Measurements from ENCODE around the gene SEMA3D.

- no peak for TF ChIP-seq JUNB (IDR thresholded peaks at IDR 0.05; ENCODE audit: unreplicated experiment)
- TF ChIP-seq, protein P1, sequence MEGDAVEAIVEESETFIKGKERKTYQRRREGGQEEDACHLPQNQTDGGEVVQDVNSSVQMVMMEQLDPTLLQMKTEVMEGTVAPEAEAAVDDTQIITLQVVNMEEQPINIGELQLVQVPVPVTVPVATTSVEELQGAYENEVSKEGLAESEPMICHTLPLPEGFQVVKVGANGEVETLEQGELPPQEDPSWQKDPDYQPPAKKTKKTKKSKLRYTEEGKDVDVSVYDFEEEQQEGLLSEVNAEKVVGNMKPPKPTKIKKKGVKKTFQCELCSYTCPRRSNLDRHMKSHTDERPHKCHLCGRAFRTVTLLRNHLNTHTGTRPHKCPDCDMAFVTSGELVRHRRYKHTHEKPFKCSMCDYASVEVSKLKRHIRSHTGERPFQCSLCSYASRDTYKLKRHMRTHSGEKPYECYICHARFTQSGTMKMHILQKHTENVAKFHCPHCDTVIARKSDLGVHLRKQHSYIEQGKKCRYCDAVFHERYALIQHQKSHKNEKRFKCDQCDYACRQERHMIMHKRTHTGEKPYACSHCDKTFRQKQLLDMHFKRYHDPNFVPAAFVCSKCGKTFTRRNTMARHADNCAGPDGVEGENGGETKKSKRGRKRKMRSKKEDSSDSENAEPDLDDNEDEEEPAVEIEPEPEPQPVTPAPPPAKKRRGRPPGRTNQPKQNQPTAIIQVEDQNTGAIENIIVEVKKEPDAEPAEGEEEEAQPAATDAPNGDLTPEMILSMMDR (conservative IDR thresholded peaks at IDR 0.05; ENCODE audit: low read depth in 2 of 2), result no peak
- TF ChIP-seq REST (IDR thresholded peaks at IDR 0.05; ENCODE audit: unreplicated experiment), result no peak
- no peak for TF ChIP-seq EZH2 (IDR thresholded peaks at IDR 0.05; ENCODE audit: low read depth, unreplicated experiment)
- TF ChIP-seq POLR2AphosphoS5 (IDR thresholded peaks at IDR 0.05; ENCODE audit: low read depth), result no peak
- no peak for TF ChIP-seq CREB1 (CRISPR knock-in tag; IDR thresholded peaks at IDR 0.05; ENCODE audit: low read depth)
- TF ChIP-seq, protein P2, sequence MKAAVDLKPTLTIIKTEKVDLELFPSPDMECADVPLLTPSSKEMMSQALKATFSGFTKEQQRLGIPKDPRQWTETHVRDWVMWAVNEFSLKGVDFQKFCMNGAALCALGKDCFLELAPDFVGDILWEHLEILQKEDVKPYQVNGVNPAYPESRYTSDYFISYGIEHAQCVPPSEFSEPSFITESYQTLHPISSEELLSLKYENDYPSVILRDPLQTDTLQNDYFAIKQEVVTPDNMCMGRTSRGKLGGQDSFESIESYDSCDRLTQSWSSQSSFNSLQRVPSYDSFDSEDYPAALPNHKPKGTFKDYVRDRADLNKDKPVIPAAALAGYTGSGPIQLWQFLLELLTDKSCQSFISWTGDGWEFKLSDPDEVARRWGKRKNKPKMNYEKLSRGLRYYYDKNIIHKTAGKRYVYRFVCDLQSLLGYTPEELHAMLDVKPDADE (IDR thresholded peaks at IDR 0.05), result no peak
- no peak for TF ChIP-seq EZH2phosphoT487 (IDR thresholded peaks at IDR 0.05; ENCODE audit: unreplicated experiment)
- TF ChIP-seq, protein P3, sequence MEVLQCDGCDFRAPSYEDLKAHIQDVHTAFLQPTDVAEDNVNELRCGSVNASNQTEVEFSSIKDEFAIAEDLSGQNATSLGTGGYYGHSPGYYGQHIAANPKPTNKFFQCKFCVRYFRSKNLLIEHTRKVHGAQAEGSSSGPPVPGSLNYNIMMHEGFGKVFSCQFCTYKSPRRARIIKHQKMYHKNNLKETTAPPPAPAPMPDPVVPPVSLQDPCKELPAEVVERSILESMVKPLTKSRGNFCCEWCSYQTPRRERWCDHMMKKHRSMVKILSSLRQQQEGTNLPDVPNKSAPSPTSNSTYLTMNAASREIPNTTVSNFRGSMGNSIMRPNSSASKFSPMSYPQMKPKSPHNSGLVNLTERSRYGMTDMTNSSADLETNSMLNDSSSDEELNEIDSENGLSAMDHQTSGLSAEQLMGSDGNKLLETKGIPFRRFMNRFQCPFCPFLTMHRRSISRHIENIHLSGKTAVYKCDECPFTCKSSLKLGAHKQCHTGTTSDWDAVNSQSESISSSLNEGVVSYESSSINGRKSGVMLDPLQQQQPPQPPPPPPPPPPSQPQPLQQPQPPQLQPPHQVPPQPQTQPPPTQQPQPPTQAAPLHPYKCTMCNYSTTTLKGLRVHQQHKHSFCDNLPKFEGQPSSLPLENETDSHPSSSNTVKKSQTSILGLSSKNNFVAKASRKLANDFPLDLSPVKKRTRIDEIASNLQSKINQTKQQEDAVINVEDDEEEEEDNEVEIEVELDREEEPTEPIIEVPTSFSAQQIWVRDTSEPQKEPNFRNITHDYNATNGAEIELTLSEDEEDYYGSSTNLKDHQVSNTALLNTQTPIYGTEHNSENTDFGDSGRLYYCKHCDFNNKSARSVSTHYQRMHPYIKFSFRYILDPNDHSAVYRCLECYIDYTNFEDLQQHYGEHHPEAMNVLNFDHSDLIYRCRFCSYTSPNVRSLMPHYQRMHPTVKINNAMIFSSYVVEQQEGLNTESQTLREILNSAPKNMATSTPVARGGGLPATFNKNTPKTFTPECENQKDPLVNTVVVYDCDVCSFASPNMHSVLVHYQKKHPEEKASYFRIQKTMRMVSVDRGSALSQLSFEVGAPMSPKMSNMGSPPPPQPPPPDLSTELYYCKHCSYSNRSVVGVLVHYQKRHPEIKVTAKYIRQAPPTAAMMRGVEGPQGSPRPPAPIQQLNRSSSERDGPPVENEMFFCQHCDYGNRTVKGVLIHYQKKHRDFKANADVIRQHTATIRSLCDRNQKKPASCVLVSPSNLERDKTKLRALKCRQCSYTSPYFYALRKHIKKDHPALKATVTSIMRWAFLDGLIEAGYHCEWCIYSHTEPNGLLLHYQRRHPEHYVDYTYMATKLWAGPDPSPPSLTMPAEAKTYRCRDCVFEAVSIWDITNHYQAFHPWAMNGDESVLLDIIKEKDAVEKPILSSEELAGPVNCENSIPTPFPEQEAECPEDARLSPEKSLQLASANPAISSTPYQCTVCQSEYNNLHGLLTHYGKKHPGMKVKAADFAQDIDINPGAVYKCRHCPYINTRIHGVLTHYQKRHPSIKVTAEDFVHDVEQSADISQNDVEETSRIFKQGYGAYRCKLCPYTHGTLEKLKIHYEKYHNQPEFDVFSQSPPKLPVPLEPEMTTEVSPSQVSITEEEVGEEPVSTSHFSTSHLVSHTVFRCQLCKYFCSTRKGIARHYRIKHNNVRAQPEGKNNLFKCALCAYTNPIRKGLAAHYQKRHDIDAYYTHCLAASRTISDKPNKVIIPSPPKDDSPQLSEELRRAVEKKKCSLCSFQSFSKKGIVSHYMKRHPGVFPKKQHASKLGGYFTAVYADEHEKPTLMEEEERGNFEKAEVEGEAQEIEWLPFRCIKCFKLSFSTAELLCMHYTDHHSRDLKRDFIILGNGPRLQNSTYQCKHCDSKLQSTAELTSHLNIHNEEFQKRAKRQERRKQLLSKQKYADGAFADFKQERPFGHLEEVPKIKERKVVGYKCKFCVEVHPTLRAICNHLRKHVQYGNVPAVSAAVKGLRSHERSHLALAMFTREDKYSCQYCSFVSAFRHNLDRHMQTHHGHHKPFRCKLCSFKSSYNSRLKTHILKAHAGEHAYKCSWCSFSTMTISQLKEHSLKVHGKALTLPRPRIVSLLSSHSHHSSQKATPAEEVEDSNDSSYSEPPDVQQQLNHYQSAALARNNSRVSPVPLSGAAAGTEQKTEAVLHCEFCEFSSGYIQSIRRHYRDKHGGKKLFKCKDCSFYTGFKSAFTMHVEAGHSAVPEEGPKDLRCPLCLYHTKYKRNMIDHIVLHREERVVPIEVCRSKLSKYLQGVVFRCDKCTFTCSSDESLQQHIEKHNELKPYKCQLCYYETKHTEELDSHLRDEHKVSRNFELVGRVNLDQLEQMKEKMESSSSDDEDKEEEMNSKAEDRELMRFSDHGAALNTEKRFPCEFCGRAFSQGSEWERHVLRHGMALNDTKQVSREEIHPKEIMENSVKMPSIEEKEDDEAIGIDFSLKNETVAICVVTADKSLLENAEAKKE (CRISPR knock-in tag; IDR thresholded peaks at IDR 0.05), result no peak
- TF ChIP-seq ZNF114 (CRISPR knock-in tag; IDR thresholded peaks at IDR 0.05), result no peak
- no peak for TF ChIP-seq STAT1 (IDR thresholded peaks at IDR 0.05; ENCODE audit: unreplicated experiment)
- TF ChIP-seq NANOG (IDR thresholded peaks at IDR 0.05; ENCODE audit: borderline replicate concordance), result no peak
- TF ChIP-seq ZNF331 (CRISPR knock-in tag; IDR thresholded peaks at IDR 0.05; ENCODE audit: low read depth), result no peak
Observed at GRCh38 chr7:85224171-85224570, 37.3 kb upstream of the SEMA3D start.

All from GM23338 (cell line).